Panc1 (cell line): Measurements from ENCODE around the gene FAM174C. TPM values are rescaled to one million over a fixed set of nuclear protein-coding genes. Genes with fewer than 3 reads are reported as not detected.

Source experiments
- ATAC-seq: fragments of 200-7000 bp; cut with Tn5 transposase; 2 replicates; pipeline ENCODE4 v1.9.1; 2020; ENCODE audit warnings: mild to moderate bottlenecking, moderate library complexity
- BruUV-seq: library from RNA; stranded (reverse); fragments of 400-500 nt; replicated peaks from 2 replicates; lab custom pipeline; 2021; lab: Mats Ljungman, UMichigan
- CTCF ChIA-PET: fragments of 300-600 bp; sonication (Branson Sonifier 250); formaldehyde crosslinking; loops from one replicate; lab custom pipeline; 2022; ENCODE audit warnings: antibody characterized with exemption; lab: Charles Lee
- POLR2A ChIA-PET: fragments of 300-600 bp; sonication (Branson Sonifier 250); formaldehyde crosslinking; loops from one replicate; lab custom pipeline; 2022; ENCODE audit warnings: antibody characterized with exemption; lab: Charles Lee
- DNase-seq: peaks from one replicate; pipeline ENCODE4 v3.0.0-alpha.2; 2010; ENCODE audit warnings: low read depth, low spot score
- H3K27ac ChIP-seq: 2 replicates; pipeline ENCODE4 v1.5.1; 2011; ENCODE audit warnings: mild to moderate bottlenecking, low read length, inconsistent platforms
- H3K27me3 ChIP-seq: fragments of 200-500 bp; sonication (Bioruptor generic); 2 replicates; pipeline ENCODE4 v1.6.0; 2014; ENCODE audit warnings: low read length, inconsistent platforms; ENCODE audit not compliant: control insufficient read depth, insufficient read depth
- H3K36me3 ChIP-seq: fragments of 200-500 bp; sonication (Bioruptor generic); 2 replicates; pipeline ENCODE4 v1.5.1; 2014; ENCODE audit warnings: inconsistent platforms, mild to moderate bottlenecking, low read length, moderate library complexity; ENCODE audit not compliant: control insufficient read depth, insufficient read depth
- H3K4me1 ChIP-seq: 2 replicates; pipeline ENCODE4 v1.5.1; 2011; ENCODE audit warnings: inconsistent platforms, mild to moderate bottlenecking, low read length, moderate library complexity; ENCODE audit not compliant: control insufficient read depth, insufficient read depth
- H3K4me3 ChIP-seq, 2 experiments: 2 replicates each; pipeline ENCODE4 v1.5.1; 2011 to 2012; ENCODE audit warnings: low read depth in 2 of 2, low read length in 2 of 2, mild to moderate bottlenecking in 2 of 2, inconsistent platforms in 1 of 2, moderate library complexity in 1 of 2
- H3K9me3 ChIP-seq: fragments of 200-500 bp; sonication (Bioruptor generic); 2 replicates; pipeline ENCODE4 v1.5.1; 2014; ENCODE audit warnings: low read depth, mild to moderate bottlenecking, inconsistent platforms, low read length, moderate library complexity; ENCODE audit not compliant: control insufficient read depth, insufficient read depth
- POLR2AphosphoS5 ChIP-seq: IDR thresholded peaks from 2 replicates; pipeline ENCODE4 v1.6.1; 2012; ENCODE audit warnings: mild to moderate bottlenecking, low read depth, low read length, moderate library complexity
- REST ChIP-seq, 2 experiments: IDR thresholded peaks; 2 replicates each; pipeline ENCODE4 v1.6.1; 2011 to 2012; ENCODE audit warnings: low read depth in 2 of 2, control low read depth in 1 of 2, low read length in 1 of 2, mild to moderate bottlenecking in 1 of 2, moderate library complexity in 1 of 2; ENCODE audit not compliant: insufficient read depth in 1 of 2
- SIN3A ChIP-seq: IDR thresholded peaks from 2 replicates; pipeline ENCODE4 v1.6.1; 2012; ENCODE audit warnings: low read depth, mild to moderate bottlenecking, low read length, moderate library complexity, borderline replicate concordance; ENCODE audit not compliant: insufficient read depth
- TCF7L2 ChIP-seq: IDR thresholded peaks from 2 replicates; pipeline ENCODE4 v1.6.1; 2011; ENCODE audit warnings: mild to moderate bottlenecking, low read depth, low read length, inconsistent platforms
- in situ Hi-C: cut with HindIII; loops from 2 replicates; pipeline ENCODE4 v1.10.0; 2016; ENCODE audit warnings: low sequenced_read_pairs, low pct_unique_long_range_greater_than_20kb
- intact Hi-C: fragments of 100-400 bp; cut with micrococcal nuclease; formaldehyde crosslinking; loops from one replicate; pipeline ENCODE4 v1.10.0; 2022; ENCODE audit not compliant: unreplicated experiment
- total RNA-seq: library from RNA; stranded (reverse); gene quantifications from one replicate; pipeline ENCODE4 v1.2.1, GENCODE V29; 2021; ENCODE audit not compliant: unreplicated experiment

Gene FAM174C
- total RNA-seq, 1 experiment from 2014 or later = 133 TPM

DNA sequence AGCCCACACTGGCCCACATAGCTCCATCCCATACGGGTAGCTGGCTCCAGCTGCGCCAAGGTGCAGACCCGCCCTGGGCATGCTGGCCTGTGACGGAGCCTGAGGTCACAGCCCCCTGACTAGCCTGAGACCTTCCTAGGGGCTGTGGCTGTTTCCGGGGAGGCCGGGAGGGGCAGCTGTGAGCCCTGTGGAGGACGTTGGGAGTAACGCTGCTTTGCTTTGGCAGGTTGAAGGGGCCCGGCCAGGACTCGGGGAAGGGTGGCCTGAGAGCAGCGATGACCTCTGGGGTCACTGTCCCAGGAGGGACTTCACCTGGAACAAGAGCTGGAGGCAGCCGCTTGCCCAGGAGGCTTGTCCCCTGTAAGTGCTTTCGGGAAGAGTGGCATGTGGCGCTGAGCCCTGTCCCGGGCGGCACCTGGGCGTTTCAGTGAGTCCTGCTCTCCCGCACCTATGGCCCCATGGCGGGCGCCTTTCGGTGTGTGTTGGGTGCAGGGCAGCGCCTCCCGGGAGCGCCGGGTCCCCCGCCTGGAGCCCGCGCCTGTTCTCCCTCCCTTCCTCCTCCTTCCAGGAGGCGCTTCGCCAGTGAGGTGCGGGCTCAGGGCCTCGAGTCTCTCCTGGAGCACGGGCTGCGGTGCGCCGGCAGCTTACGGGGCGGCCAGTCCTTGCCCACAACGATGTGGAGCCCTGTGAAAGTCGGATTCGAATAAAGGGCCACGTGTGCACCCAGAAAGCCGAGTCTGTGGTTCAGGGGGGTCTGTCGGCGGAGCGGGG is 1.1 kb upstream of the FAM174C start:
- H3K9me3 ChIP-seq = no peaks in the 10 kb centered on the region
- H3K27me3 ChIP-seq = no peaks in the 10 kb centered on the region
- POLR2A ChIA-PET = no interaction called here
- ATAC-seq (no peak), DNase-seq (no peak)
- H3K4me1 ChIP-seq = peaks cover 30% of the 10 kb centered on the region
- H3K27ac ChIP-seq = peak overlapping the region; percentile 84
- no peaks in the 10 kb centered on the region; the same call in 1 of the 2 replicates for H3K36me3 ChIP-seq
- TF ChIP-seq SIN3A (0 out of 2 replicates have a peak, but pooled peaks have one; percentile 2), TCF7L2 (no peak)
- in situ Hi-C loops = no loop called here
- H3K4me3 ChIP-seq = peak overlapping the region; percentile 49 to 62
- BruUV-seq = no TSS peak
- intact Hi-C loops = loop anchor here (10.0 kb wide), 1 partner anchor 101 kb away; no protein-coding TSS in a partner anchor
- CTCF ChIA-PET = no interaction called here

GRCh38 chr19:1274852-1275259 is 474 bp upstream of the FAM174C start:
- ChIA-PET CTCF (interaction anchor here (0.5 kb wide), 1 partner anchor 8 kb away, joined by 8 read pairs; no protein-coding TSS in a partner anchor), POLR2A (no interaction called here)
- DNase-seq (no peak), ATAC-seq (peak; percentile 15; the same call in 1 of the 2 replicates)
- intact Hi-C loops (loop anchor here (10.0 kb wide), 1 partner anchor 100 kb away; no protein-coding TSS in a partner anchor), in situ Hi-C loops (no loop called here)
- Histone ChIP-seq H3K4me3 (peak overlapping the region; percentile 49 to 62), H3K4me1 (peaks cover 30% of the 10 kb centered on the region), H3K9me3 (no peaks in the 10 kb centered on the region), H3K36me3 (no peaks in the 10 kb centered on the region; the same call in 1 of the 2 replicates), H3K27ac (peak overlapping the region; percentile 84), H3K27me3 (no peaks in the 10 kb centered on the region)
- TF ChIP-seq REST (IDR thresholded peaks at IDR 0.05; ENCODE audit: insufficient read depth in 1 of 2, low read depth in 2 of 2, low read length in 1 of 2) = no peak
- BruUV-seq = no TSS peak

DNA sequence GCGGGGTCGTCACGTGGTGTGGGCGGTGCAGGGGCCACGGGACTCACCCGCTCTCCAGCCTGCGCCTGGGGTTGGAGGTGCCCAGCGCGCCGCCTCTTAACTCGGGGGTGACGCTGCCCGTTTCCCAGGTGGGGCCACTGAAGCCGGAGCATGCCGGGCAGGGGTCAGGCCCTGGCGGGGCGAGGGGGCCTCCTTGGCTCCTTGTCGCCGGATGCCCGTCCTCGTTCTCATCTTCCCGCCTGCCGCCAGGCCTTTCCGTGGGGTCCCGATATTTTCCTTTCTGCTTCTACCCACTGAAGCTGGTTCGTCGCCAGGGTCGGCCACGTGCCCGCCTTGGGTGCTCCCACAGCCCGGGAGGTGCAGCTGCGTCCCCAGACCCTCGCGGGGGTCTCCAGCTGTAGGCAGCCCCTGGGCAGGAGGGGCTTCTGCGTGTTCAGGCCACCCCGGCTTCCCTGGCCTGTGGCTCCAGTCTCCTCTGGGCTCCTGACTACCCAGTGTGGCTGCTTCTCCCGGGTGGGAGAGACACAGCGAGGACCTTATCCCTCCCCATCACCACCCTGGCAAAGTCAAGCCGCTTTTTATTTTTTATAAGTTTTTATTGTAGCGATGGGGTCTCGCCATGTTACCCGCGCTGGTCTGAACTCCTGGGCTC is 772 bp downstream of the FAM174C start:
- Histone ChIP-seq H3K9me3 (no peaks in the 10 kb centered on the region), H3K4me3 (peak overlapping the region; percentile 62 to 64), H3K27ac (peak overlapping the region; percentile 93), H3K4me1 (peaks cover 22% of the 10 kb centered on the region), H3K27me3 (no peaks in the 10 kb centered on the region), H3K36me3 (no peaks in the 10 kb centered on the region)
- DNase-seq (no peak), ATAC-seq (no peak)
- intact Hi-C loops (loop anchor here (10.0 kb wide), 1 partner anchor 99 kb away; no protein-coding TSS in a partner anchor), in situ Hi-C loops (no loop called here)
- POLR2A ChIA-PET = no interaction called here
- peak; percentile 44; the same call in 1 of the 2 replicates for TF ChIP-seq POLR2AphosphoS5
- no peak for TF ChIP-seq TCF7L2
- TSS peak; percentile 48 for BruUV-seq
- CTCF ChIA-PET = no interaction called here
